ENCODE data around the gene DIS3L2. TPM values are rescaled to one million over a fixed set of nuclear protein-coding genes. Genes with fewer than 3 reads are reported as not detected.
A peak's percentile ranks its signal among the peaks of the same experiment; 100 is the strongest.

DIS3L2 gene
- polyA plus RNA-seq, 1 experiment = 8.2 TPM

DNA sequence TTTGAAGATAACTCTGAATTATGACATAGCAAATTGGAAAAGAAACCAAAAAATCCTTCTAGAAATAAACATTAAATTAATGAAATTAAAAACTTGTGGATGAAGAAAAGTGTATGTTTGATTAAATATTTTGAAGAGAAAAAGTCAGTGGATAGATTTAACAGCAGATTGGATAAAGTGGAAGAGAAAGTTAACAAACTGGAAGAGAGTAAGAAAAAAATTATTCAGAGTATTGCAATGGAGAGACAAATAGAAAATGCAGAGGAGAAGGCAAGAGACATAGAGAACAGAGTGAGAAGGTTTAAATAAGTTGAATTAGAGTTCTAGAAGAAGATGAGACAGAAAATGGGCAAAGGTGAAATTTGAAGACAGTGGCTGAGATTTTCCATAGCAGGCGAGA is 162.8 kb downstream of the DIS3L2 start:
- H3K4me3 ChIP-seq (ENCODE audit: low read depth, low read length) = no peak overlapping the region
- no peak overlapping the region for H3K27ac ChIP-seq (ENCODE audit: low read depth, low read length)
- no peaks in the 10 kb centered on the region for H3K9me3 ChIP-seq (ENCODE audit: control insufficient read depth, insufficient read depth, low read length)
- ChIA-PET POLR2A (no interaction called here), CTCF (interaction anchor here (1.9 kb wide), 1 partner anchor 18 kb away, joined by 6 read pairs; no protein-coding TSS in a partner anchor)
- no peaks in the 10 kb centered on the region for H3K27me3 ChIP-seq (ENCODE audit: control insufficient read depth, insufficient read depth, low read length)
- no peak for TF ChIP-seq CTCF (IDR thresholded peaks at IDR 0.05; ENCODE audit: low read depth, low read length)
- DNase-seq (ENCODE audit: low read depth, low spot score) = no peak

- no peaks in the 10 kb centered on the region for H3K27me3 ChIP-seq (ENCODE audit: control insufficient read depth, insufficient read depth, low read length)
- ChIA-PET POLR2A (no interaction called here), CTCF (interaction anchor here (0.7 to 1.9 kb wide), 2 partner anchors 11 to 15 kb away, joined by 3 to 6 read pairs; no protein-coding TSS in a partner anchor)
- no peak for DNase-seq (ENCODE audit: low read depth, low spot score)
- no peak overlapping the region for H3K4me3 ChIP-seq (ENCODE audit: low read depth, low read length)
- no peaks in the 10 kb centered on the region for H3K9me3 ChIP-seq (ENCODE audit: control insufficient read depth, insufficient read depth, low read length)
- no peak overlapping the region for H3K27ac ChIP-seq (ENCODE audit: low read depth, low read length)
- no peak for TF ChIP-seq CTCF (IDR thresholded peaks at IDR 0.05; ENCODE audit: low read depth, low read length)
Observed at GRCh38 chr2:232126301-232127099, 165.0 kb downstream of the DIS3L2 start.

GRCh38 chr2:232129483-232129882 is 168.0 kb downstream of the DIS3L2 start:
- no peaks in the 10 kb centered on the region for H3K9me3 ChIP-seq (ENCODE audit: control insufficient read depth, insufficient read depth, low read length)
- no peak overlapping the region for H3K4me3 ChIP-seq (ENCODE audit: low read depth, low read length)
- CTCF ChIA-PET = no interaction called here
- no peak for DNase-seq (ENCODE audit: low read depth, low spot score)
- no peak for TF ChIP-seq CTCF (IDR thresholded peaks at IDR 0.05; ENCODE audit: low read depth, low read length)
- no peaks in the 10 kb centered on the region for H3K27me3 ChIP-seq (ENCODE audit: control insufficient read depth, insufficient read depth, low read length)
- POLR2A ChIA-PET = no interaction called here
- H3K27ac ChIP-seq (ENCODE audit: low read depth, low read length) = no peak overlapping the region

DNA sequence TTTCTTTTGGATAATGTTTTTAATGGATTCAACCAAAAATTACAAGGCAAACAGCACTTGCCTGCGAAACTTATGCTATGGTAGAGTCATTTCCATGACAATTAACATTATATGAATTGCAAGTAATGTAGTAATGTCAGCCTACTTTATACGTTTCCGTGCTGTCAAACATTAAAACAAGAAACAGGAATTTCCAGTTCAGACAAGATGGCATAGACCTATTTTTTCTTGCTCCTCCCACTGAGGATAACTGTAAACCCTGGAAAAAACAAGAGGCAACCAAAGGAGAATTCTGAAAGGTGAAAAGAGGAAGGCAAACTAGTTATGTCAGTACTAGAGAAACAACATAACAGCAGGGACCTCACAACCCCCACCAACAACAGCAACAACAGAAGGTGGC is 170.7 kb downstream of the DIS3L2 start:
- no peak overlapping the region for H3K4me3 ChIP-seq (ENCODE audit: low read depth, low read length)
- ChIA-PET POLR2A (no interaction called here), CTCF (interaction anchor here (0.7 kb wide), 1 partner anchor 11 kb away, joined by 12 read pairs; no protein-coding TSS in a partner anchor)
- H3K27me3 ChIP-seq (ENCODE audit: control insufficient read depth, insufficient read depth, low read length) = no peaks in the 10 kb centered on the region
- no peak overlapping the region for H3K27ac ChIP-seq (ENCODE audit: low read depth, low read length)
- DNase-seq (ENCODE audit: low read depth, low spot score) = no peak
- TF ChIP-seq CTCF (IDR thresholded peaks at IDR 0.05; ENCODE audit: low read depth, low read length) = no peak
- H3K9me3 ChIP-seq (ENCODE audit: control insufficient read depth, insufficient read depth, low read length) = no peaks in the 10 kb centered on the region

DNA sequence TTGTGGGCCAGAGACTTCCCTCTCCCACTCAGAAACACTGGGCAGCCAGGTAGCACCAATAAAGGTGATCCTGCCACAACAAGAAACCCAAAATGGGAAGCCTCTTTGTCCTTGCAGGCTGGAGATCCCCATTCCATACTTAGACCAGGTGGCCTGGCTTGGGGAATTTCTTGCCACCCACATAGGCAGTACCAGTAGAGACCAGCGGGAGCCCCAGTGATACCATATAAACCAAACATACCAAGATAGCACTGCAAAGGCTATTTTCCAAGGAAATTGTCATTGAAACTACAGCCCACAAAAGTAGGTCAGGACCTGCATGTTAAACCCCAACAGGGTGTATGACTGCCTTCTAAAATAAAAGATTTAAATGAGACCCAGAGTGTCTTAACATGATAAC is 171.6 kb downstream of the DIS3L2 start:
- no peak overlapping the region for H3K4me3 ChIP-seq (ENCODE audit: low read depth, low read length)
- no peak overlapping the region for H3K27ac ChIP-seq (ENCODE audit: low read depth, low read length)
- ChIA-PET POLR2A (no interaction called here), CTCF (no interaction called here)
- no peaks in the 10 kb centered on the region for H3K27me3 ChIP-seq (ENCODE audit: control insufficient read depth, insufficient read depth, low read length)
- peak; percentile 24 for TF ChIP-seq CTCF (IDR thresholded peaks at IDR 0.05; ENCODE audit: low read depth, low read length)
- DNase-seq (ENCODE audit: low read depth, low spot score) = no peak
- no peaks in the 10 kb centered on the region for H3K9me3 ChIP-seq (ENCODE audit: control insufficient read depth, insufficient read depth, low read length)

All from AG04450 (cell line).